A673 (cell line): ENCODE results near the gene IL21R.

Experiments
- EZH2 ChIP-seq: fragments of 200-600 bp; sonication (generic); IDR thresholded peaks from 2 replicates; pipeline ENCODE4 v1.6.1; 2017; ENCODE audit warnings: borderline replicate concordance, low read depth, mild to moderate bottlenecking, mixed read lengths, antibody characterized with exemption, low read length; ENCODE audit not compliant: poor library complexity, severe bottlenecking
- TF ChIP-seq, protein P1 (sequence below): fragments of 300-800, 200-600 bp; sonication (generic); conservative IDR thresholded peaks from 2 replicates; pipeline ENCODE4 v1.5.1; 2017; ENCODE audit warnings: low read depth, mild to moderate bottlenecking, antibody characterized with exemption, low read length, moderate library complexity, mixed read lengths

DNA sequence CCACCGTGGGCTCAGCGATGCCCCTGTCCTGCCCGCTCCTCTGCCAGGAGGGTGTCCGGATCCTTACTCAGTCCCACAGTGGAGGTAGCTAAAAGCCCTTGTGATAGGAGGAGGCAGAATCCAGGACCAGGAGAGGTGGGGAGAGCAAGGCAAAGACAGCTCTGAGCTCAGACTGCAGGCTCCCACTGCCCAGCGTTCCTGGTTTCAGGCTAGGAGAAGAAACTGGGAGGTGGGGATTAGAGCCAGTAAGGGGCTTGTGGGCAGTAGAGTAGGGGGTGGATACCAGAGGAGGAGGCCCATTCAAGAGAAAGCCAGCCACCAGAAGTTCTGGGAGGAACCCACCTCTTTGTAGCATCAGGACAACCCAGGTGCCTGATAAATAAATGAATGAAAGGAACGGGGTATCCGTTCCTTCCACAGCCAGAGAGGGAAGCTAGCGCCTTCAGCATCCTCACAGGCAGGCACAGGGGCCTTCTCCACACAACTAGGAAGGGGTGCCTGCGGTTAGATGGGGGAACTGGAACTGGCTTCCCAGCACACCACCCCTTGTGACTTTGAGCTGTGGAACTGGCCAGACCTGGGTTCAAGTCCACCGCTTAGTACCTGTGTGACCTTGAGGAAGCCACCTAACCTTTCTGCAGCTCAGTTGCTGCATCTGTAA is 2.3 kb downstream of the IL21R start:
- TF ChIP-seq, protein P1, sequence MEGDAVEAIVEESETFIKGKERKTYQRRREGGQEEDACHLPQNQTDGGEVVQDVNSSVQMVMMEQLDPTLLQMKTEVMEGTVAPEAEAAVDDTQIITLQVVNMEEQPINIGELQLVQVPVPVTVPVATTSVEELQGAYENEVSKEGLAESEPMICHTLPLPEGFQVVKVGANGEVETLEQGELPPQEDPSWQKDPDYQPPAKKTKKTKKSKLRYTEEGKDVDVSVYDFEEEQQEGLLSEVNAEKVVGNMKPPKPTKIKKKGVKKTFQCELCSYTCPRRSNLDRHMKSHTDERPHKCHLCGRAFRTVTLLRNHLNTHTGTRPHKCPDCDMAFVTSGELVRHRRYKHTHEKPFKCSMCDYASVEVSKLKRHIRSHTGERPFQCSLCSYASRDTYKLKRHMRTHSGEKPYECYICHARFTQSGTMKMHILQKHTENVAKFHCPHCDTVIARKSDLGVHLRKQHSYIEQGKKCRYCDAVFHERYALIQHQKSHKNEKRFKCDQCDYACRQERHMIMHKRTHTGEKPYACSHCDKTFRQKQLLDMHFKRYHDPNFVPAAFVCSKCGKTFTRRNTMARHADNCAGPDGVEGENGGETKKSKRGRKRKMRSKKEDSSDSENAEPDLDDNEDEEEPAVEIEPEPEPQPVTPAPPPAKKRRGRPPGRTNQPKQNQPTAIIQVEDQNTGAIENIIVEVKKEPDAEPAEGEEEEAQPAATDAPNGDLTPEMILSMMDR: no peak
- no peak for TF ChIP-seq EZH2
